OCI-LY7 (cell line): ENCODE data around the gene PTTG1. TPM values are rescaled to one million over a fixed set of nuclear protein-coding genes. Genes with fewer than 3 reads are reported as not detected.
A peak's percentile ranks its signal among the peaks of the same experiment; 100 is the strongest.

Experiments
- BruUV-seq: library from RNA; stranded (reverse); fragments of 400-500 nt; replicated peaks from 2 replicates; lab custom pipeline; 2021; lab: Mats Ljungman, UMichigan
- CTCF ChIA-PET: fragments of 300-600 bp; sonication (Branson Sonifier 250); formaldehyde crosslinking; loops from one replicate; lab custom pipeline; 2022; ENCODE audit warnings: antibody characterized with exemption; ENCODE audit not compliant: unreplicated experiment; lab: Charles Lee
- POLR2A ChIA-PET: fragments of 300-600 bp; sonication (Branson Sonifier 250); formaldehyde crosslinking; loops from one replicate; lab custom pipeline; 2022; ENCODE audit warnings: antibody characterized with exemption; lab: Charles Lee
- DNase-seq: peaks from one replicate; pipeline ENCODE4 v3.0.0-alpha.2; 2015; ENCODE audit warnings: low spot score
- H2AFZ ChIP-seq: fragments of 200-600 bp; sonication (generic), shearing (Covaris generic); 2 replicates; pipeline ENCODE4 v1.6.1; 2014; ENCODE audit warnings: mild to moderate bottlenecking, antibody characterized with exemption, low read length, moderate library complexity
- H3K27ac ChIP-seq: fragments of 200-600 bp; sonication (generic); 2 replicates; pipeline ENCODE4 v1.5.1; 2014; ENCODE audit warnings: mixed run types, low read depth, mild to moderate bottlenecking, moderate library complexity, low read length, inconsistent platforms; ENCODE audit not compliant: poor library complexity, severe bottlenecking
- H3K36me3 ChIP-seq: fragments of 200-600 bp; sonication (generic); 2 replicates; pipeline ENCODE4 v1.6.1; 2014; ENCODE audit warnings: mild to moderate bottlenecking, antibody characterized with exemption, low read length, moderate library complexity, mixed read lengths; ENCODE audit not compliant: insufficient read depth
- H3K4me1 ChIP-seq: fragments of 200-600 bp; sonication (generic); 2 replicates; pipeline ENCODE4 v1.5.1; 2014; ENCODE audit warnings: mild to moderate bottlenecking, low read length; ENCODE audit not compliant: insufficient read depth, poor library complexity, severe bottlenecking
- H3K4me2 ChIP-seq: fragments of 200-600 bp; sonication (generic); 2 replicates; pipeline ENCODE4 v1.6.1; 2014; ENCODE audit warnings: mild to moderate bottlenecking, low read length
- H3K4me3 ChIP-seq: fragments of 200-600 bp; sonication (generic); 2 replicates; pipeline ENCODE4 v1.5.1; 2014; ENCODE audit warnings: mild to moderate bottlenecking, low read depth, low read length; ENCODE audit not compliant: poor library complexity, severe bottlenecking
- H3K79me2 ChIP-seq: fragments of 200-600 bp; sonication (generic); 2 replicates; pipeline ENCODE4 v1.6.1; 2016; ENCODE audit warnings: low read depth, mild to moderate bottlenecking, low read length, moderate library complexity, mixed read lengths; ENCODE audit not compliant: insufficient read depth
- H3K9me2 ChIP-seq: fragments of 200-600 bp; sonication (generic); 2 replicates; pipeline ENCODE4 v1.6.1; 2016; ENCODE audit warnings: mild to moderate bottlenecking, low read length, mixed read lengths; ENCODE audit not compliant: insufficient read depth
- H3K9me3 ChIP-seq: fragments of 200-600 bp; sonication (generic); 2 replicates; pipeline ENCODE4 v1.6.1; 2014; ENCODE audit warnings: mild to moderate bottlenecking, mixed run types, low read length, mixed read lengths
- H4K20me1 ChIP-seq: fragments of 200-600 bp; sonication (generic); 2 replicates; pipeline ENCODE4 v1.6.1; 2014; ENCODE audit warnings: mild to moderate bottlenecking, antibody characterized with exemption, low read length, moderate library complexity, mixed read lengths; ENCODE audit not compliant: insufficient read depth
- EZH2phosphoT487 ChIP-seq: fragments of 200-600 bp; sonication (generic); IDR thresholded peaks from 2 replicates; pipeline ENCODE4 v1.6.1; 2018; ENCODE audit warnings: low read depth, borderline replicate concordance, mild to moderate bottlenecking, mixed run types, antibody characterized with exemption, low read length, moderate library complexity, mixed read lengths
- intact Hi-C: fragments of 100-400 bp; cut with micrococcal nuclease; formaldehyde crosslinking; loops from one replicate; pipeline ENCODE4 v1.10.0; 2022; ENCODE audit not compliant: unreplicated experiment
- total RNA-seq, 2 experiments: library from RNA; depleted of rRNA in 1 of 2; stranded (reverse); fragments of >200 nt in 1 of 2; shearing (Covaris generic) in 1 of 2; gene quantifications; 2 replicates each; pipeline ENCODE4 v1.2.3, GENCODE V29; 2014 to 2022
- TF ChIP-seq, protein P1 (sequence below): fragments of 200-600 bp; sonication (generic); conservative IDR thresholded peaks from 2 replicates; pipeline ENCODE4 v1.5.1; 2014; ENCODE audit warnings: mild to moderate bottlenecking, antibody characterized with exemption, low read length, moderate library complexity, mixed read lengths

PTTG1 gene
- total RNA-seq, 2 experiments from 2014 or later: 340 to 480 TPM

DNA sequence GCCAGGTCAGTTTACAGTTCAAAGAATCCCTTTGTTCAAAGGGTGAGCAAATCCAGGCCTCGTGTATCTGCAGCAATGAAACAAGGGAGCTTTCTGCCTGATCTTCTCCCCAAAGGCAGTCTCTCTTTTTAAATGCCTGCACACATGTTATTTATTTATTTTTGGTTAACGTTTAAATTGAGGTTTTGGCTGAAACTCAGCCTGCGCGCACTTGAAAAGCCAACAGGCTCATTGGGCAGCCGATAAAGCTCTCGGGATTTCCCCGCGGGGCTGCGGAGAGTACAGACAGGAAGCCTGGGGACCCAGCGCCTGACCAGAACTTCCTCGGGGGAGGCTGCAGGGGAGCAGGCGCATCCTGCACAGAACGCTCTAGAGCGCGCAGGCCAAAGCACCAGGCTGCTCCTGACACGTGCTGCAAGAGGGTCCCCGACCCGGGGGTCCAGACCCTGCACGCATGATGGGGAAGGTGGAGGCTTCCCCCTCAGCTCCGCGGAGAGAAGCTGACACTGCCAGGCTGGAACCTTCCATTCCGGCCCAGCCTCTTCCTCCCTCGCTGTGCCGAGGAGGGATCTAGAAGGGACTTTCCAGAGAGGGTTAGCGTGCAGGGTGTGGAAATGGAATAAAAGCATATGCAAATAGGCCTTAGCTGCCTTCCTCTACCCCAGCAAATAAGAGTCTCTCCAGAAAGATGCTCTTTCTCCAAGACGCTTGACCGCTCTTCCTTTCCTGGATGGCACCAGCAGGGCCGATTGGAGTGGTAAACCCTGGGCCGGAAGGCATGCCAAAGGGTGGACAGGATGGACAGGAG is 46.1 kb downstream of the PTTG1 start:
- H3K4me1 ChIP-seq: peaks cover 81% of the 10 kb centered on the region
- H4K20me1 ChIP-seq: no peaks in the 10 kb centered on the region
- no peaks in the 10 kb centered on the region for H3K9me3 ChIP-seq
- ChIA-PET CTCF (interaction anchor here (0.8 to 1.4 kb wide), 6 partner anchors 28 to 44 kb away, joined by 3 to 9 read pairs (median 4); no protein-coding TSS in a partner anchor), POLR2A (interaction anchor here (0.7 to 3.2 kb wide), 16 partner anchors 7 to 1454 kb away, joined by 3 to 26 read pairs (median 4); partner anchors contain the start of genes PTTG1 and SLU7)
- H2AFZ ChIP-seq: peak overlapping the region; percentile 80; the same call in 1 of the 2 replicates
- no peak for TF ChIP-seq EZH2phosphoT487
- TF ChIP-seq, protein P1, sequence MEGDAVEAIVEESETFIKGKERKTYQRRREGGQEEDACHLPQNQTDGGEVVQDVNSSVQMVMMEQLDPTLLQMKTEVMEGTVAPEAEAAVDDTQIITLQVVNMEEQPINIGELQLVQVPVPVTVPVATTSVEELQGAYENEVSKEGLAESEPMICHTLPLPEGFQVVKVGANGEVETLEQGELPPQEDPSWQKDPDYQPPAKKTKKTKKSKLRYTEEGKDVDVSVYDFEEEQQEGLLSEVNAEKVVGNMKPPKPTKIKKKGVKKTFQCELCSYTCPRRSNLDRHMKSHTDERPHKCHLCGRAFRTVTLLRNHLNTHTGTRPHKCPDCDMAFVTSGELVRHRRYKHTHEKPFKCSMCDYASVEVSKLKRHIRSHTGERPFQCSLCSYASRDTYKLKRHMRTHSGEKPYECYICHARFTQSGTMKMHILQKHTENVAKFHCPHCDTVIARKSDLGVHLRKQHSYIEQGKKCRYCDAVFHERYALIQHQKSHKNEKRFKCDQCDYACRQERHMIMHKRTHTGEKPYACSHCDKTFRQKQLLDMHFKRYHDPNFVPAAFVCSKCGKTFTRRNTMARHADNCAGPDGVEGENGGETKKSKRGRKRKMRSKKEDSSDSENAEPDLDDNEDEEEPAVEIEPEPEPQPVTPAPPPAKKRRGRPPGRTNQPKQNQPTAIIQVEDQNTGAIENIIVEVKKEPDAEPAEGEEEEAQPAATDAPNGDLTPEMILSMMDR: no peak
- intact Hi-C loops: loop anchor here (1.0 to 5.0 kb wide), 4 partner anchors 28 to 1260 kb away; partner anchors contain the start of gene RNF145
- H3K79me2 ChIP-seq: peaks cover 42% of the 10 kb centered on the region; the same call in 1 of the 2 replicates
- DNase-seq: peak; percentile 83
- peak overlapping the region; percentile 93 for H3K4me2 ChIP-seq
- BruUV-seq: no TSS peak
- no peaks in the 10 kb centered on the region for H3K9me2 ChIP-seq
- H3K36me3 ChIP-seq: no peaks in the 10 kb centered on the region
- peak overlapping the region; percentile 68 for H3K4me3 ChIP-seq
- peak overlapping the region; percentile 72 for H3K27ac ChIP-seq

DNA sequence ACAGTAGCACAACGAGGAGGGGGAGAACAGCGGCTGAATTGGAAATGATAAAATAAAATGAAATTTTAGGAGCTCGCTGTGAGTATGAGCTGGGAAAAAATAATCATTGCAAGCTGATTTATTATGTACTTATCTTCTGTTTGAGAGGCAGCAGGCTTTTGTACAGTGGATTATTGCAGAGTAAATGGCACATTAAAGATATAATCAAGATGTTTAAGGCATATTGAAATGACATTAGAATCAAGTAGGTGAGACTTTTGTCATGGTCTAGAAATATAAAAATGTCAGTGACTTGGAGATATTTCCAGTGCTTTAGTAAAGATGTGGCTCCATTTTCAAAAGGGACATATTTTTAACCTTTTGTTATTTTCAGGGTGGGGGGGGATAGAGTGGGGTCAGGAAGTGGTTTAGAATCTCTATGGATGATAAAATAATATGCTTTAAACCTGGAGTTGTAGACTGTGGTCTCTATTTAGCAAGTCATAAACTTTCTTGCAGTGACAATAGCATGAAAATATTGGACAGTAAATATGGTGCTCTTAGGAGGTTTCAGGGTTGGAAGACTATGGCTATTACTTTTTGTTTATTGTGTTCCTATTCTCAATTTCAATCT is 46.8 kb downstream of the PTTG1 start:
- CTCF ChIA-PET: interaction anchor here (0.9 to 1.4 kb wide), 2 partner anchors 29 to 40 kb away, joined by 3 to 4 read pairs; no protein-coding TSS in a partner anchor
- intact Hi-C loops: loop anchor here (1.0 to 5.0 kb wide), 3 partner anchors 40 to 1261 kb away; partner anchors contain the start of gene RNF145
- peak overlapping the region; percentile 80; the same call in 1 of the 2 replicates for H2AFZ ChIP-seq

More for the DNA sequence above, 46.8 kb downstream of the PTTG1 start:
- BruUV-seq: no TSS peak
- Histone ChIP-seq H3K79me2 (peaks cover 42% of the 10 kb centered on the region; the same call in 1 of the 2 replicates), H3K4me2 (peak overlapping the region; percentile 93), H3K27ac (peak overlapping the region; percentile 72), H3K4me1 (peaks cover 88% of the 10 kb centered on the region), H3K9me2 (no peaks in the 10 kb centered on the region), H3K4me3 (peak overlapping the region; percentile 68), H3K9me3 (no peaks in the 10 kb centered on the region), H4K20me1 (no peaks in the 10 kb centered on the region), H3K36me3 (no peaks in the 10 kb centered on the region)
- no peak for DNase-seq
- TF ChIP-seq, protein P1: no peak
- TF ChIP-seq EZH2phosphoT487: no peak
- POLR2A ChIA-PET: interaction anchor here (0.7 to 3.2 kb wide), 7 partner anchors 17 to 441 kb away, joined by 3 to 26 read pairs (median 4); partner anchors contain the start of gene SLU7
